Natural killer cell treated with Interleukin-12 subunit alpha and Interleukin-12 subunit beta and Interleukin-15 and Interleukin-18, amount 100 ng/mL, for 72 hours (primary cell): ENCODE results near the gene XPNPEP2. TPM values are rescaled to one million over a fixed set of nuclear protein-coding genes. Genes with fewer than 3 reads are reported as not detected.
A peak's percentile ranks its signal among the peaks of the same experiment; 100 is the strongest.

Source experiments
- ATAC-seq, 2 donors: fragments of 150-1000 bp; cut with Tn5 transposase in 1 of 2; sonication (Bioruptor Pico), chemical (Tn5 transposase) in 1 of 2; 2 replicates each; pipeline ENCODE4 v1.10.0; 2021
- DNase-seq: peaks from one replicate; pipeline ENCODE4 v3.0.0; 2022; ENCODE audit warnings: low spot score
- H3K27ac Mint-ChIP-seq, 2 donors: 1 replicate in 1 of 2; 2 replicates in 1 of 2; pipeline ENCODE4 v1.8.0; 2022; ENCODE audit warnings: mixed read lengths in 2 of 2, mild to moderate bottlenecking in 1 of 2, moderate library complexity in 1 of 2
- H3K27me3 Mint-ChIP-seq, 2 donors: 1 replicate in 1 of 2; 2 replicates in 1 of 2; pipeline ENCODE4 v1.8.0; 2022; ENCODE audit warnings: mixed read lengths in 2 of 2
- H3K36me3 Mint-ChIP-seq: one replicate; pipeline ENCODE4 v1.8.0; 2022; ENCODE audit warnings: mixed read lengths
- H3K4me1 Mint-ChIP-seq, 2 donors: 1 replicate in 1 of 2; 2 replicates in 1 of 2; pipeline ENCODE4 v1.8.0; 2022; ENCODE audit warnings: low read depth in 2 of 2, mixed read lengths in 2 of 2, mild to moderate bottlenecking in 1 of 2
- H3K4me3 Mint-ChIP-seq: one replicate; pipeline ENCODE4 v1.8.0; 2022; ENCODE audit warnings: mixed read lengths
- H3K9me3 Mint-ChIP-seq: 2 replicates; pipeline ENCODE4 v1.8.0; 2022; ENCODE audit warnings: mixed read lengths
- total RNA-seq, 2 donors: library from RNA; stranded (reverse); gene quantifications; one replicate each; pipeline ENCODE4 v1.2.3, GENCODE V29; 2022

Gene XPNPEP2
- total RNA-seq, 2 donors from 2014 or later, result 0.14 to 0.55 TPM

DNA sequence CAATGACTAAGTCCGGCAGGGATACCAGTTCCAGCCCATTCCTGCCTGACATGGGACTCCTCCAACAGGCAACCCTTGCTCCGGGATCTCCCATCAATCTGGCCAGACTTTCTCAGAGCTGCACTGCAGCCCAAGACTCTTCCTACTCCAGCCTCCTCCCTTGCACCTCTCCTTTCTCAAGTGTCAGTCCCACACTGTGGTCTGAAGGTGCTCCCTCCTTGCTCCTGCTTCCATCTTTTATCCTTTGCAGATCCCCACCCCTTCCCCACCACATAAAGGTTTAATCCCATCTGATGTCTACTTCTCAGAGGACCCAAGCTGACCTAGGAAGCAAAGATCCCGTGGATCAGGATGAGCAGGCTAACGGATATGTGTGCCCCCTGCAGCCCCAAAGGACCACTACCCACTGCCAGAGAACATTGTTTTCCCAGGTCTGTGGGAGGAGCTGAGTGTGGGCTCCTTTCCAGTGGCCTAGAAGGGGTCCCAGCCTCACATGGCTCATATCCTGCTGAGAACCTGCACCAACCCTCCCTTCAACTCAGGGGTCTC, 33.3 kb upstream of the XPNPEP2 start:
- H3K27me3 Mint-ChIP-seq, result peaks cover 8 to 9% of the 10 kb centered on the region in 2 donors

DNA sequence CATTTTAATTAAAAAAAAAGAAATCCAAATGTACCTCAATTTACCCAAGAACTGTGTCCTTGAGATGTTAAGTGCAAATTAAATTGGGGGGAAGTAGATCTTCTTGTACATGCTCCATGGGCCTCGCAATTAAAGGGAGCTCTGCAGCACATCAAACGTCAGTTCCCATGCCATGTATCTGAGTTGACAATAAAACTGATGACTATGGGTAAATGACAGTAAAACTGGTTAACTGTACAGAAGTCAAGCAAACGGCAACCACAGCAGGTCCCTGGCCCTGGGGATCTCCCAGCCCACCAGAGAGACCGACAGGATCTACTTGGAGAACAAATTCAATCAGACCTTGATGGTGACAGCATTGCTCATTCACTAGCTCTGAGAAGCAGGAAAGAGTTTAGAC, 32.8 kb upstream of the XPNPEP2 start:
- ATAC-seq (no peak), DNase-seq (no peak)
- Mint-ChIP-seq H3K36me3 (peaks cover 5% of the 10 kb centered on the region), H3K9me3 (no peaks in the 10 kb centered on the region), H3K4me3 (no peak overlapping the region), H3K4me1 (peaks cover 0 to 6% of the 10 kb centered on the region in 2 donors), H3K27ac (no peak overlapping the region), H3K27me3 (peaks cover 9 to 11% of the 10 kb centered on the region in 2 donors)

More for the DNA sequence above, 33.3 kb upstream of the XPNPEP2 start:
- H3K4me1 Mint-ChIP-seq, result peaks cover 0 to 6% of the 10 kb centered on the region in 2 donors
- H3K27ac Mint-ChIP-seq, result no peak overlapping the region
- DNase-seq (no peak), ATAC-seq (no peak)
- no peak overlapping the region for H3K4me3 Mint-ChIP-seq
- peaks cover 5% of the 10 kb centered on the region for H3K36me3 Mint-ChIP-seq
- no peaks in the 10 kb centered on the region for H3K9me3 Mint-ChIP-seq

DNA sequence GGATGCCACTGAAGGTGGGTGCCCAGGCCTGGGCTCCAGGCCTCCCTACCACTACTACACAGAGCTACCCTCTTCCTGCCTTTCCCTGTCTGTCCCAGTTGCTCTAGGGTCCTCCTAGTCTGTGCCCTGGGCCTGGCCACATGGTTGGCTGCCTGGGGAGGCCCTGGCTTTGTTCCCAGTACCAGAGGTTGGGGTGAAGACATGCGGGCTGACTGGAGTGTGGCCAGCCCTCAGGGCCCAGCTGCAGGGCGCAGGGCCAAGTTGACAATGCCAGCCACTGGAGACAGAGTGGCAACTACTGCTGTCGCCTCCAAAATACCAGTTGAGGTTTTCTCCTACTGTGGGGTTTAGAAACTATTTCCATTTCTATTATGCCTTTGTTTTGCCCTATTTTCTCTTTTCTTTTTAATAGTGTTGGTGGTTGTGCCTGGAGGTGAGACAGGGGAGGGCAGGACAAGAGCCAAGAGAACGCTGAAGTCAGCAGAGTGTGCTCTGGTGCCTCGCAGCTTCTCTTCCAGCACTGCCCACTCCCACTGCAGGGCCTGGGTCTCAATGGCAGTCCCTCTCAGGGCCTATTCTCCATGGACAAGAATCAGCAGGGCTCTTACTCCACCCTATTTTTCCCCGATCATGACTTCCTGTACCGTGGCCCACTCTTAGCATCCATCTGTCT, 32.2 kb upstream of the XPNPEP2 start:
- Mint-ChIP-seq H3K36me3 (peaks cover 5% of the 10 kb centered on the region), H3K4me1 (peaks cover 0 to 6% of the 10 kb centered on the region in 2 donors), H3K27ac (no peak overlapping the region), H3K4me3 (no peak overlapping the region), H3K27me3 (peaks cover 9 to 13% of the 10 kb centered on the region in 2 donors), H3K9me3 (no peaks in the 10 kb centered on the region)
- DNase-seq, result no peak
- no peak for ATAC-seq

DNA sequence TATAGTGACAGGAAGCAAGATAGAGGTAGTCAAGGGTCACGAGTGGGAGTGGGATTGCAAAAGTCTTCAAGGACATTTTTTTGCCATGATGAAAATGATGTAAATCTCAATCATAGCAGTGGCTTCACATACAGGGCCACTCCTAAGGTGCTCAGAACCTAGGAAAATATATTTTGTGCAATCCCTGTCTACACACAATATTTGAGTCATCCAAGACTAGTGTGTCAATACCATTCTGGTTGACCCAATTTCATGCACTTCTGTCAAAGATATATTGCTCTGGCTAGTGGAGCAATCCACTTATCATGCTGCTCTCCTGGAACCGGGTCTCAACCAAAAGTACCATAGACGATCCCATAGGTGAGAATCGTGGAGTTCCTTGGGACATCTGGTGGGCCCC, 24.2 kb upstream of the XPNPEP2 start:
- Mint-ChIP-seq H3K4me3 (no peak overlapping the region), H3K27ac (no peak overlapping the region), H3K9me3 (no peaks in the 10 kb centered on the region), H3K27me3 (peaks cover 0 to 7% of the 10 kb centered on the region in 2 donors), H3K36me3 (no peaks in the 10 kb centered on the region), H3K4me1 (no peaks in the 10 kb centered on the region)
- ATAC-seq (no peak), DNase-seq (no peak)

DNA sequence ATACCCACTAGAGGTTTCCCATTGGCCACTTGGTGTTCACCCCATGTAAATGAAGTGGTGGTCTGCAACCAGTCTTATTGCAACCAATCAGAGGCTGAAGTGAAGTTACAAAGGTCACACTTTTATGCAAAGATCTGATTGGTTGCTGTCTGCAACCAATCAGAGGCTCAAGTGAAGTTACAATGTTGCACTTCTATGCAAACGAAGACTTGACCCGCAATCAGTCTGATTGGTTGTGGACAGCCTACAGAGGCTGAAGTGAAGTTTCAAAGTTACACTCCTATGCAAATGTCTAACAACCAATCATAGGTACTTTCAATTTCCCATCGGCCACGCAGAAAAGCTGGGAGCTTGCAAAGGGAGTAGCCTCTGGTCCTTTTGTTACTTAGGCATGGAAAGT, 22.3 kb upstream of the XPNPEP2 start:
- H3K36me3 Mint-ChIP-seq, result no peaks in the 10 kb centered on the region
- ATAC-seq, result no peak

DNA sequence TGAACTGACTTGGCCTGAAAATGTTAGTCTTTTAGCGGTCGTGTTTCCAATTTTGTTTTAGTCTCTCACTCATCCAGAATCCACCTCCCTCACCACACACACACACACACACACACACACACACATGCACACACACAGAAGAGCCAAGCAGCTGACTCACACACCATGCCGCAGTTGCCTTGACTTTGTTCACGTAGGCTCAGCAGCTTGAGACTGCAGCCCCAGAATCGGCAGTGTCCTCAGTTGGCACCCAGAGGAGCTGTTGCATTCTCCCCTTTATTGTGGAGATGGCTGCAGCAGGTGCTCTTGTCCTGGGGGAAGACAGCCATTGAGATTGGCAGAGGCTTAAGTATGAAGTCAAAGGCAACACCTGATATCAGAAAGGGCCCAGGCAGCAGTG, 20.9 kb upstream of the XPNPEP2 start:
- ATAC-seq, result no peak
- H3K4me3 Mint-ChIP-seq, result no peak overlapping the region
- no peaks in the 10 kb centered on the region for H3K9me3 Mint-ChIP-seq
- peaks cover 0 to 2% of the 10 kb centered on the region in 2 donors for H3K27me3 Mint-ChIP-seq
- peaks cover 14 to 15% of the 10 kb centered on the region in 2 donors for H3K4me1 Mint-ChIP-seq
- DNase-seq, result no peak
- H3K27ac Mint-ChIP-seq, result no peak overlapping the region
- no peaks in the 10 kb centered on the region for H3K36me3 Mint-ChIP-seq

More for the DNA sequence above, 22.3 kb upstream of the XPNPEP2 start:
- H3K4me1 Mint-ChIP-seq, result peaks cover under 1 to 2% of the 10 kb centered on the region in 2 donors
- H3K27ac Mint-ChIP-seq, result no peak overlapping the region
- H3K9me3 Mint-ChIP-seq, result no peaks in the 10 kb centered on the region
- H3K4me3 Mint-ChIP-seq, result no peak overlapping the region
- no peak for DNase-seq
- peaks cover 0 to 2% of the 10 kb centered on the region in 2 donors for H3K27me3 Mint-ChIP-seq

DNA sequence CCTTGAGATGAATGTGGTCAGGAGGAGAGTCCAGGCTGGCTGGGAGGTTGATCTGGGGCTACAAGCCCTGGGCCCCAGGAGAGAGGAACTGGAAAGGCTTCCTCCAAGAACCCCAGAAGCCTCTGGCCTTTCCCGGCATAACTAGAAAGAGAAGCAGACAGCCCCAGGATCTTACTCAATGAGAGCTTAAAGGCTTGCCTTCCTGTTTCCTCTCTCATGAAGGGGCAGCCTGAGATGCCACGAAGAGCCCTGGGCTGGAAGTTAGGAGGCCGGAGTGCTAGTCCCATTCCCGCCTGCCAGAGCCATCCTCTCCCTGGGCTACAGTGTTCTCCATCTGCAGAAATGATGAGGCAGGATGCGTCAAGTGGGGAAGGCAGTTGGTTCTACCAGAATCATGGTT, 20.1 kb upstream of the XPNPEP2 start:
- H3K4me1 Mint-ChIP-seq, result peaks cover 14 to 15% of the 10 kb centered on the region in 2 donors
- H3K9me3 Mint-ChIP-seq, result no peaks in the 10 kb centered on the region
- no peak overlapping the region for H3K27ac Mint-ChIP-seq
- no peaks in the 10 kb centered on the region for H3K36me3 Mint-ChIP-seq
- H3K4me3 Mint-ChIP-seq, result no peak overlapping the region
- ATAC-seq, result no peak
- no peak for DNase-seq
- H3K27me3 Mint-ChIP-seq, result peaks cover 0 to 2% of the 10 kb centered on the region in 2 donors

DNA sequence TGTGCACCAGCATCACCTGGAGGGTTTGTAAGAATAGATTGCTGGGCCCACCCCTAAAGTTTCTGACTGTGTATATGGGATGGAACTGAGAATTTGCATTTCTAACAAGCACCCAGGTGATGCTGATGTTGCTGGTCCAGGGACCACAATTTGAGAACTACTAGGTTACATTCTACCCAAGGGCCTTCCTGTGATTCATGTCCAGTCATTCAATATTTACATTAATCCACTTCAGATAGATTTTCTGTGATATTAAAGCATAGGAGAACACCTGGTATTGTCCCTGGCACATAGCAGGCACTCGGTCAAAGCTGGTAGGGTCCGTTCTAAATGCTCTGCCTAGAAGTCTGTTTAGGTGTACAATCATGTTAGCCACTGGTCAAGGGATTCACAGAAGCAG, 19.5 kb upstream of the XPNPEP2 start:
- Mint-ChIP-seq H3K36me3 (no peaks in the 10 kb centered on the region), H3K27ac (no peak overlapping the region), H3K4me1 (peaks cover 14 to 16% of the 10 kb centered on the region in 2 donors), H3K9me3 (no peaks in the 10 kb centered on the region), H3K4me3 (no peak overlapping the region), H3K27me3 (peaks cover 0 to 3% of the 10 kb centered on the region in 2 donors)
- DNase-seq, result no peak
- no peak for ATAC-seq

DNA sequence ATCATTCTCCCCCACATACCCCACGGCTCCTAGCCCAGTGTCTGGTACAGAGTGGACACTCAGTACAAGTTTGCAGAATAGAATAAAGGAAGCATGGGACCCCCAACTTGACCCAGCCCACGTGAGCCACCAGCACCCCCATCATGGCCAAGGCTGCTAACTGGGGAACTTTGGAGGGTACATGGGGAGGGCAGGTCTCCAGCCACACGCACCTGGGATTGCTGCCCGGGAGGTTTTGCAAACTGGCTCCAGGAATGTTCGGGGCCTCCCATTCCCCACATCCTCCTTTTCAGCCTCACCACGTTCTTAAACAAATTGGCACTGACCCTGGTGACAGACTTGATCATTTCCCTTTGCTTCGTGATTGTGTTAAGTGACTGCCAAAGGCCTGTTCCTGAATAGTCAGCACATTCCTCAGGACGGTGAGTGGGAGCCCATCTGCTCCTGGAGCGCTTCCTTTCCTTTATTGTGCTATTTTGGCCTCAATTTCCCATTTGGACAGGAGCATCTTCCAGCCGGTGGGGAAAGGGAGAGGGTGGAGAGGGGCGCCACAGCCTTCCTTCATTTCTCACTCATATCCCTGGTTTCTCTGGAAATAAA, 18.7 kb upstream of the XPNPEP2 start:
- Mint-ChIP-seq H3K4me3 (no peak overlapping the region), H3K27ac (no peak overlapping the region)

DNA sequence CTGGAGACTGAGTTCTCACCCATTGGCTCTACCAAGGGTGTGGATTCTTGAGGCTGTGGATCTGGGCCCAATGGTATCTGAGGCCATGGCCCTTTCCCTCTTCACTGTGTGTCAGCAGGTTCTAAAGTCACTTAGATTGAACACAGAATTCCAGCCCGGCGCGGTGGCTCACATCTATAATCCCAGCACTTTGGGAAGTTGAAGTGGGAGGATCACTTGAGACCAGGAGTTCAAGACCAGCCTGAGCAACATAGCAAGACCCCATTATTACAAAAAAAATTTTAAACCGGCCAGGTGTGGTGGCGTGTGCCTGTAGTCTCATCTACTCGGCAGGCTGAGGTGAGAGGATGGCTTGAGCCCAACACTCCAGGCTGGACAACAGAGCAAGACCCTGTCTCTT, 18.0 kb upstream of the XPNPEP2 start:
- Mint-ChIP-seq H3K36me3 (no peaks in the 10 kb centered on the region), H3K4me3 (no peak overlapping the region), H3K4me1 (peaks cover 20 to 22% of the 10 kb centered on the region in 2 donors), H3K27me3 (peaks cover 0 to 8% of the 10 kb centered on the region in 2 donors), H3K27ac (no peak overlapping the region), H3K9me3 (no peaks in the 10 kb centered on the region)
- ATAC-seq, result no peak
- DNase-seq, result no peak

More for the DNA sequence above, 18.7 kb upstream of the XPNPEP2 start:
- H3K27me3 Mint-ChIP-seq, result peaks cover 0 to 8% of the 10 kb centered on the region in 2 donors
- H3K9me3 Mint-ChIP-seq, result no peaks in the 10 kb centered on the region
- DNase-seq, result no peak
- H3K4me1 Mint-ChIP-seq, result peaks cover 20 to 22% of the 10 kb centered on the region in 2 donors
- ATAC-seq, result no peak
- H3K36me3 Mint-ChIP-seq, result no peaks in the 10 kb centered on the region

DNA sequence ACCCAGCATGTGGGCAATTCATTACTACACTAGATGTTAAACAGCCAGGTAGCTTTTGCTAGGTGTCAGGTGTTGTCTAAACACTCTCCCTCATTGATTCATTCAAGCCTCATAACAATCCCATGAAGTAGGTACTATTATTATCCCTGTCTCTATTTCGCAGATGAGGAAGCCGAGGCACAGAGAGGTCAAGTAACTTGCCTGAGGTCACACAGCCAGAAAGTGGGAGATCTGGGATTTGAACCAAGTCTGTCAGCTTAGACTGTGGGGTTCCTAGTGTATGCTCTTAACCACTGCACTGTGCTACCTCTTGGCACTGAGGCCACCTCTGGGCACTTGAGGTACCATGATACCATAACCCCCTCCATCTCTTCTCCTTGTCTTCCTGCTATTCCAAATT, 17.4 kb upstream of the XPNPEP2 start:
- Mint-ChIP-seq H3K27me3 (peaks cover 0 to 8% of the 10 kb centered on the region in 2 donors), H3K4me3 (peak overlapping the region; percentile 42), H3K4me1 (peaks cover 23 to 25% of the 10 kb centered on the region in 2 donors), H3K36me3 (no peaks in the 10 kb centered on the region), H3K9me3 (no peaks in the 10 kb centered on the region), H3K27ac (peak overlapping the region in 1 of 2 donors; percentile 67)
- DNase-seq (no peak), ATAC-seq (no peak)

DNA sequence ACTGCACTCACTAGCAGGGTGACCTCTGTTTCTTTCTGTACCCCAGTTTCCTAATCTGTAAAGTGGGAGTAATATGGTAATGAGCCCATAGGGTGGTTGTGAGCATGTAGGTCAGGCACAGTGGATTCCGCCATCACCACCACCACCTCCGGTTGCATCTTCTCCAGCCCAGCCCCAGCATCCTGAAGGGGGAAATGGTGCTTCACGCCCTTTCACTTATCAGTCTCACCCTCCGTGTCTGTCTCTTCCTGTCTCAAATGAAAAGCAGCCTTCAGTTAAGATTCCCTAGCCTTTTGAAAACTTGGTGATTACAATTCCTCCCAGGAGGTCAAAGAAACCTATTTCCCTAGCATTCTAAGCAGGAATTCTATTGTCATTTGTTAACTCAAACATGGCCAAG, 16.9 kb upstream of the XPNPEP2 start:
- Mint-ChIP-seq H3K4me3 (peak overlapping the region; percentile 42), H3K9me3 (no peaks in the 10 kb centered on the region), H3K36me3 (no peaks in the 10 kb centered on the region), H3K27ac (peak overlapping the region in 1 of 2 donors; percentile 67), H3K4me1 (peaks cover 24 to 29% of the 10 kb centered on the region in 2 donors), H3K27me3 (peaks cover 0 to 9% of the 10 kb centered on the region in 2 donors)
- no peak for DNase-seq
- ATAC-seq, result peak; percentile 68 to 72

DNA sequence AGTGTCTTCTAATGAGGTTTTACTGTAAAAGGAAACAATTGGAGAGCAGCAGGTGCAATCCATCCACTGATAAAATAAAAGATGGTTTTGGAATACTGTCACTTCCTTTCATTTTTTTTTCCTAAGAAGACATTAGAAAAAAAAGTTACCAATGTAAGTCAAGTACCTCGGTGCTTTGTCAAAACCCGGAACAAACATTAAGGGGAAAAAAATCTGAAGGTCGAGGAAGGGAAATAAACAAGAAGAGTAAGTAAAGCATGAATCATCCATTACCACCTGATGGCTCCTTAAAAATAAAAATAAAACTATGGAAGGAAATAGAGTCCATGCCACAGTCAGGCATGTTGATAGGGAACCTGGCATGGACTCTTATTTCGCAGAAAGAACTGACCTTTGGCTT, 15.3 kb upstream of the XPNPEP2 start:
- Mint-ChIP-seq H3K27ac (no peak overlapping the region), H3K4me3 (no peak overlapping the region), H3K9me3 (no peaks in the 10 kb centered on the region), H3K36me3 (no peaks in the 10 kb centered on the region), H3K4me1 (peaks cover 24 to 33% of the 10 kb centered on the region in 2 donors), H3K27me3 (peaks cover 0 to 12% of the 10 kb centered on the region in 2 donors)
- DNase-seq (no peak), ATAC-seq (no peak)

DNA sequence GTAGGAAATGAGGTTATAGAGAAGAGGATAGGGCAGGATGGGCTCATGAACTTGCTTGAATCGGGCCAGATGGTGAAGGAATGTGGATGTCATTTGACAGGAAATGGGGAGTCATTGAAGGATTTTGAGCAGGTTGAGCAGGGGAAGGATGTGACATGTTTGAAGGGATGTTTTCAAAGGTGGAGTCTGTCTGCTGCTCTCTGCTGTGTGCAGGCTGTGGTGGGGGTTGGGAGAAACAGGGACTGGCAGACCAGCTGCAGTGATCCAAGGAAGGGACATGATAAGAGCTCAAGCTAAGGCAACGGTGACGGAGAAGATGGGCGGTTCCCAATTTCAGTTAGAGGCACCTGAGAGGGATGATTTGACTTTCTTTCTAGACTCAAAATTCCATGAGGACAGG, 14.0 kb upstream of the XPNPEP2 start:
- no peak for ATAC-seq
- Mint-ChIP-seq H3K4me1 (peaks cover 24 to 33% of the 10 kb centered on the region in 2 donors), H3K27ac (no peak overlapping the region), H3K9me3 (no peaks in the 10 kb centered on the region), H3K27me3 (peaks cover 0 to 10% of the 10 kb centered on the region in 2 donors), H3K36me3 (no peaks in the 10 kb centered on the region), H3K4me3 (no peak overlapping the region)
- no peak for DNase-seq
